BE2C (cell line): Measurements from ENCODE around the gene WBP2.

Source experiments
- DNase-seq: peaks from one replicate; pipeline ENCODE4 v3.0.0-alpha.2; 2020
- H3K27me3 ChIP-seq: fragments of 250-450 bp; sonication (Bioruptor Pico); 2 replicates; pipeline ENCODE4 v1.5.1; 2020; ENCODE audit warnings: mild to moderate bottlenecking
- H3K36me3 ChIP-seq: fragments of 250-450 bp; sonication (Bioruptor Pico); 2 replicates; pipeline ENCODE4 v1.5.1; 2020; ENCODE audit warnings: mild to moderate bottlenecking
- H3K4me1 ChIP-seq: fragments of 250-450 bp; sonication (Bioruptor Pico); 2 replicates; pipeline ENCODE4 v1.5.1; 2020
- H3K4me3 ChIP-seq: 2 replicates; pipeline ENCODE4 v1.5.1; 2011; ENCODE audit warnings: low read depth, low read length
- H3K9me3 ChIP-seq: fragments of 250-450 bp; sonication (Bioruptor Pico); 2 replicates; pipeline ENCODE4 v1.5.1; 2020
- CTCF ChIP-seq: IDR thresholded peaks from 2 replicates; pipeline ENCODE4 v1.5.1; 2012; ENCODE audit warnings: mild to moderate bottlenecking, low read depth, low read length

The WBP2 gene

GRCh38 chr17:75842411-75842810 lies 12.7 kb downstream of the WBP2 start:
- no peak for TF ChIP-seq CTCF
- H3K4me3 ChIP-seq: no peak overlapping the region
- H3K4me1 ChIP-seq: peaks cover 15% of the 10 kb centered on the region
- H3K27me3 ChIP-seq: no peaks in the 10 kb centered on the region
- H3K36me3 ChIP-seq: peaks cover 8% of the 10 kb centered on the region
- H3K9me3 ChIP-seq: no peaks in the 10 kb centered on the region
- DNase-seq: peak; percentile 12

- Histone ChIP-seq H3K4me1 (peaks cover 14% of the 10 kb centered on the region), H3K9me3 (no peaks in the 10 kb centered on the region), H3K27me3 (no peaks in the 10 kb centered on the region), H3K36me3 (no peaks in the 10 kb centered on the region), H3K4me3 (no peak overlapping the region)
- no peak for DNase-seq
- no peak for TF ChIP-seq CTCF
Measured at GRCh38 chr17:75840799-75841164, 14.4 kb downstream of the WBP2 start.

GRCh38 chr17:75839942-75840798 lies 15.0 kb downstream of the WBP2 start:
- Histone ChIP-seq H3K4me1 (peaks cover 13% of the 10 kb centered on the region), H3K4me3 (no peak overlapping the region), H3K36me3 (no peaks in the 10 kb centered on the region), H3K9me3 (no peaks in the 10 kb centered on the region), H3K27me3 (no peaks in the 10 kb centered on the region)
- DNase-seq: peak; percentile 10
- no peak for TF ChIP-seq CTCF

GRCh38 chr17:75838410-75838809 lies 16.7 kb downstream of the WBP2 start:
- no peak for TF ChIP-seq CTCF
- no peak for DNase-seq
- peaks cover 12% of the 10 kb centered on the region for H3K4me1 ChIP-seq
- H3K27me3 ChIP-seq: no peaks in the 10 kb centered on the region
- H3K36me3 ChIP-seq: no peaks in the 10 kb centered on the region
- no peak overlapping the region for H3K4me3 ChIP-seq
- no peaks in the 10 kb centered on the region for H3K9me3 ChIP-seq

GRCh38 chr17:75837899-75838298 lies 17.2 kb downstream of the WBP2 start:
- Histone ChIP-seq H3K4me1 (peaks cover 12% of the 10 kb centered on the region), H3K36me3 (no peaks in the 10 kb centered on the region), H3K9me3 (no peaks in the 10 kb centered on the region), H3K27me3 (no peaks in the 10 kb centered on the region), H3K4me3 (no peak overlapping the region)
- no peak for DNase-seq
- no peak for TF ChIP-seq CTCF

GRCh38 chr17:75836605-75837004 lies 18.5 kb downstream of the WBP2 start:
- H3K9me3 ChIP-seq: no peaks in the 10 kb centered on the region
- H3K27me3 ChIP-seq: no peaks in the 10 kb centered on the region
- H3K36me3 ChIP-seq: no peaks in the 10 kb centered on the region
- H3K4me3 ChIP-seq: no peak overlapping the region
- H3K4me1 ChIP-seq: peaks cover 12% of the 10 kb centered on the region
- TF ChIP-seq CTCF: no peak
- DNase-seq: no peak
